HepG2 (cell line): ENCODE results near the gene URI1. TPM values are rescaled to one million over a fixed set of nuclear protein-coding genes. Genes with fewer than 3 reads are reported as not detected.

Experiments used
- FOXJ3 ChIP-seq: sonication (generic); formaldehyde crosslinking; IDR thresholded peaks from 2 replicates; pipeline ENCODE4 v1.4.0; 2020; ENCODE audit warnings: missing genetic modification reagents, mild to moderate bottlenecking, borderline replicate concordance
- PLRG1 ChIP-seq: fragments of 450-650 bp; conservative IDR thresholded peaks from 2 replicates; pipeline ENCODE4 v1.6.1; 2016
- ZBTB46 ChIP-seq: sonication (generic); formaldehyde crosslinking; IDR thresholded peaks from 2 replicates; pipeline ENCODE4 v1.4.0; 2020; ENCODE audit warnings: mild to moderate bottlenecking, missing genetic modification reagents, borderline replicate concordance
- ZNF143 ChIP-seq: sonication (generic); formaldehyde crosslinking; IDR thresholded peaks from 2 replicates; pipeline ENCODE4 v1.4.0; 2020; ENCODE audit warnings: missing genetic modification reagents
- ZNF263 ChIP-seq: sonication (generic); formaldehyde crosslinking; IDR thresholded peaks from 2 replicates; pipeline ENCODE4 v1.4.0; 2020; ENCODE audit warnings: missing genetic modification reagents
- ZNF550 ChIP-seq: sonication (generic); formaldehyde crosslinking; IDR thresholded peaks from 2 replicates; pipeline ENCODE4 v1.4.0; 2020; ENCODE audit warnings: mild to moderate bottlenecking, missing genetic modification reagents, borderline replicate concordance
- ZNF724P ChIP-seq: sonication (generic); formaldehyde crosslinking; IDR thresholded peaks from 2 replicates; pipeline ENCODE4 v1.8.0; 2022; ENCODE audit warnings: missing genetic modification reagents, borderline replicate concordance
- polyA plus RNA-seq, 8 experiments: library from polyadenylated mRNA; depleted of rRNA in 3 of 8; stranded (reverse) in 7 of 8; unstranded in 1 of 8; fragments of >200 nt; fragmentation: Illumina TruSeq in 4 of 8; extraction: Trizol in 4 of 8; gene quantifications; 2 replicates each; pipeline versions ENCODE4 v1.2.1 to v1.2.3, GENCODE V29; 2011 to 2016; ENCODE audit warnings: low read depth in 4 of 8, missing spikeins in 1 of 8, mixed read lengths in 1 of 8; ENCODE audit not compliant: insufficient read depth in 1 of 8
- total RNA-seq, 5 experiments: library from RNA; depleted of rRNA; stranded (reverse); fragments of >200 nt; fragmentation: Illumina TruSeq; extraction: Trizol; gene quantifications; 2 replicates each; pipeline ENCODE4 v1.2.3, GENCODE V29; 2016; ENCODE audit warnings: low read depth in 1 of 5
- TF ChIP-seq, protein P1 (sequence below), 2 experiments: sonication (generic) in 1 of 2; formaldehyde crosslinking in 1 of 2; IDR thresholded peaks; 2 replicates each; pipeline versions ENCODE4 v1.6.1 to v1.9.0; 2014 to 2022; ENCODE audit warnings: antibody characterized with exemption in 1 of 2, borderline replicate concordance in 1 of 2, inconsistent platforms in 1 of 2, low read depth in 1 of 2, missing genetic modification reagents in 1 of 2
- TF ChIP-seq, protein P2 (sequence below): sonication (generic); formaldehyde crosslinking; IDR thresholded peaks from 2 replicates; pipeline ENCODE4 v1.4.0; 2020; ENCODE audit warnings: missing genetic modification reagents, low read depth, mild to moderate bottlenecking, borderline replicate concordance
- TF ChIP-seq, protein P3 (sequence below): sonication (generic); formaldehyde crosslinking; IDR thresholded peaks from 2 replicates; pipeline ENCODE4 v1.9.0; 2021; ENCODE audit warnings: mild to moderate bottlenecking, missing genetic modification reagents
- TF ChIP-seq, protein P4 (sequence below): sonication (generic); formaldehyde crosslinking; IDR thresholded peaks from 2 replicates; pipeline ENCODE4 v1.8.1; 2023; ENCODE audit warnings: mild to moderate bottlenecking, missing genetic modification reagents

URI1 gene
- total and polyA plus RNA-seq, 2 of the 13 experiments (the other 11 are each of a cell fraction or from before 2014, with no cell fraction given): 43.6 to 67.9 TPM

- TF ChIP-seq, protein P1, sequence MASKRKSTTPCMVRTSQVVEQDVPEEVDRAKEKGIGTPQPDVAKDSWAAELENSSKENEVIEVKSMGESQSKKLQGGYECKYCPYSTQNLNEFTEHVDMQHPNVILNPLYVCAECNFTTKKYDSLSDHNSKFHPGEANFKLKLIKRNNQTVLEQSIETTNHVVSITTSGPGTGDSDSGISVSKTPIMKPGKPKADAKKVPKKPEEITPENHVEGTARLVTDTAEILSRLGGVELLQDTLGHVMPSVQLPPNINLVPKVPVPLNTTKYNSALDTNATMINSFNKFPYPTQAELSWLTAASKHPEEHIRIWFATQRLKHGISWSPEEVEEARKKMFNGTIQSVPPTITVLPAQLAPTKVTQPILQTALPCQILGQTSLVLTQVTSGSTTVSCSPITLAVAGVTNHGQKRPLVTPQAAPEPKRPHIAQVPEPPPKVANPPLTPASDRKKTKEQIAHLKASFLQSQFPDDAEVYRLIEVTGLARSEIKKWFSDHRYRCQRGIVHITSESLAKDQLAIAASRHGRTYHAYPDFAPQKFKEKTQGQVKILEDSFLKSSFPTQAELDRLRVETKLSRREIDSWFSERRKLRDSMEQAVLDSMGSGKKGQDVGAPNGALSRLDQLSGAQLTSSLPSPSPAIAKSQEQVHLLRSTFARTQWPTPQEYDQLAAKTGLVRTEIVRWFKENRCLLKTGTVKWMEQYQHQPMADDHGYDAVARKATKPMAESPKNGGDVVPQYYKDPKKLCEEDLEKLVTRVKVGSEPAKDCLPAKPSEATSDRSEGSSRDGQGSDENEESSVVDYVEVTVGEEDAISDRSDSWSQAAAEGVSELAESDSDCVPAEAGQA (IDR thresholded peaks at IDR 0.05; ENCODE audit: low read depth): no peak
- TF ChIP-seq, protein P1 (CRISPR knock-in tag; IDR thresholded peaks at IDR 0.05; ENCODE audit: borderline replicate concordance): no peak
- TF ChIP-seq ZBTB46 (no peak), ZNF724P (peak; percentile 30; the same call in 1 of the 2 replicates), ZNF143 (CRISPR knock-in tag) (no peak), ZNF263 (CRISPR knock-in tag) (no peak), ZNF550 (no peak), PLRG1 (no peak), FOXJ3 (CRISPR knock-in tag) (no peak)
- TF ChIP-seq, protein P2, sequence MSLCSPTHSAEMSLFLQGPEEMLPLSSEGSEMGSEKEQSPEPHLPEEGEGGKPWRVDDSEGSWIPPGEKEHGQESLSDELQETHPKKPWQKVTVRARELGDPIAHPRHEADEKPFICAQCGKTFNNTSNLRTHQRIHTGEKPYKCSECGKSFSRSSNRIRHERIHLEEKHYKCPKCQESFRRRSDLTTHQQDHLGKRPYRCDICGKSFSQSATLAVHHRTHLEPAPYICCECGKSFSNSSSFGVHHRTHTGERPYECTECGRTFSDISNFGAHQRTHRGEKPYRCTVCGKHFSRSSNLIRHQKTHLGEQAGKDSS (CRISPR knock-in tag): no peak
- TF ChIP-seq, protein P3, sequence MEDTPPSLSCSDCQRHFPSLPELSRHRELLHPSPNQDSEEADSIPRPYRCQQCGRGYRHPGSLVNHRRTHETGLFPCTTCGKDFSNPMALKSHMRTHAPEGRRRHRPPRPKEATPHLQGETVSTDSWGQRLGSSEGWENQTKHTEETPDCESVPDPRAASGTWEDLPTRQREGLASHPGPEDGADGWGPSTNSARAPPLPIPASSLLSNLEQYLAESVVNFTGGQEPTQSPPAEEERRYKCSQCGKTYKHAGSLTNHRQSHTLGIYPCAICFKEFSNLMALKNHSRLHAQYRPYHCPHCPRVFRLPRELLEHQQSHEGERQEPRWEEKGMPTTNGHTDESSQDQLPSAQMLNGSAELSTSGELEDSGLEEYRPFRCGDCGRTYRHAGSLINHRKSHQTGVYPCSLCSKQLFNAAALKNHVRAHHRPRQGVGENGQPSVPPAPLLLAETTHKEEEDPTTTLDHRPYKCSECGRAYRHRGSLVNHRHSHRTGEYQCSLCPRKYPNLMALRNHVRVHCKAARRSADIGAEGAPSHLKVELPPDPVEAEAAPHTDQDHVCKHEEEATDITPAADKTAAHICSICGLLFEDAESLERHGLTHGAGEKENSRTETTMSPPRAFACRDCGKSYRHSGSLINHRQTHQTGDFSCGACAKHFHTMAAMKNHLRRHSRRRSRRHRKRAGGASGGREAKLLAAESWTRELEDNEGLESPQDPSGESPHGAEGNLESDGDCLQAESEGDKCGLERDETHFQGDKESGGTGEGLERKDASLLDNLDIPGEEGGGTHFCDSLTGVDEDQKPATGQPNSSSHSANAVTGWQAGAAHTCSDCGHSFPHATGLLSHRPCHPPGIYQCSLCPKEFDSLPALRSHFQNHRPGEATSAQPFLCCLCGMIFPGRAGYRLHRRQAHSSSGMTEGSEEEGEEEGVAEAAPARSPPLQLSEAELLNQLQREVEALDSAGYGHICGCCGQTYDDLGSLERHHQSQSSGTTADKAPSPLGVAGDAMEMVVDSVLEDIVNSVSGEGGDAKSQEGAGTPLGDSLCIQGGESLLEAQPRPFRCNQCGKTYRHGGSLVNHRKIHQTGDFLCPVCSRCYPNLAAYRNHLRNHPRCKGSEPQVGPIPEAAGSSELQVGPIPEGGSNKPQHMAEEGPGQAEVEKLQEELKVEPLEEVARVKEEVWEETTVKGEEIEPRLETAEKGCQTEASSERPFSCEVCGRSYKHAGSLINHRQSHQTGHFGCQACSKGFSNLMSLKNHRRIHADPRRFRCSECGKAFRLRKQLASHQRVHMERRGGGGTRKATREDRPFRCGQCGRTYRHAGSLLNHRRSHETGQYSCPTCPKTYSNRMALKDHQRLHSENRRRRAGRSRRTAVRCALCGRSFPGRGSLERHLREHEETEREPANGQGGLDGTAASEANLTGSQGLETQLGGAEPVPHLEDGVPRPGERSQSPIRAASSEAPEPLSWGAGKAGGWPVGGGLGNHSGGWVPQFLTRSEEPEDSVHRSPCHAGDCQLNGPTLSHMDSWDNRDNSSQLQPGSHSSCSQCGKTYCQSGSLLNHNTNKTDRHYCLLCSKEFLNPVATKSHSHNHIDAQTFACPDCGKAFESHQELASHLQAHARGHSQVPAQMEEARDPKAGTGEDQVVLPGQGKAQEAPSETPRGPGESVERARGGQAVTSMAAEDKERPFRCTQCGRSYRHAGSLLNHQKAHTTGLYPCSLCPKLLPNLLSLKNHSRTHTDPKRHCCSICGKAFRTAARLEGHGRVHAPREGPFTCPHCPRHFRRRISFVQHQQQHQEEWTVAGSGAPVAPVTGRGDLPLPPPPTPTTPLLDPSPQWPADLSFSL (CRISPR knock-in tag): no peak
- TF ChIP-seq, protein P4, sequence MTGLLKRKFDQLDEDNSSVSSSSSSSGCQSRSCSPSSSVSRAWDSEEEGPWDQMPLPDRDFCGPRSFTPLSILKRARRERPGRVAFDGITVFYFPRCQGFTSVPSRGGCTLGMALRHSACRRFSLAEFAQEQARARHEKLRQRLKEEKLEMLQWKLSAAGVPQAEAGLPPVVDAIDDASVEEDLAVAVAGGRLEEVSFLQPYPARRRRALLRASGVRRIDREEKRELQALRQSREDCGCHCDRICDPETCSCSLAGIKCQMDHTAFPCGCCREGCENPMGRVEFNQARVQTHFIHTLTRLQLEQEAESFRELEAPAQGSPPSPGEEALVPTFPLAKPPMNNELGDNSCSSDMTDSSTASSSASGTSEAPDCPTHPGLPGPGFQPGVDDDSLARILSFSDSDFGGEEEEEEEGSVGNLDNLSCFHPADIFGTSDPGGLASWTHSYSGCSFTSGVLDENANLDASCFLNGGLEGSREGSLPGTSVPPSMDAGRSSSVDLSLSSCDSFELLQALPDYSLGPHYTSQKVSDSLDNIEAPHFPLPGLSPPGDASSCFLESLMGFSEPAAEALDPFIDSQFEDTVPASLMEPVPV (CRISPR knock-in tag): no peak
Measured at GRCh38 chr19:29941828-29942403, at the start of gene URI1 (continued).
